Measurements from ENCODE around the gene LYZL1.
"Not testable (repeated sequence)": the region's sequence is repeated elsewhere in the genome, so short reads cannot be mapped to it uniquely, and the experiment has no call there.

Gene LYZL1

GRCh38 chr10:29263506-29263905, 25.4 kb upstream of the LYZL1 start:
- no peak for DNase-seq (ENCODE audit: low spot score)

DNA sequence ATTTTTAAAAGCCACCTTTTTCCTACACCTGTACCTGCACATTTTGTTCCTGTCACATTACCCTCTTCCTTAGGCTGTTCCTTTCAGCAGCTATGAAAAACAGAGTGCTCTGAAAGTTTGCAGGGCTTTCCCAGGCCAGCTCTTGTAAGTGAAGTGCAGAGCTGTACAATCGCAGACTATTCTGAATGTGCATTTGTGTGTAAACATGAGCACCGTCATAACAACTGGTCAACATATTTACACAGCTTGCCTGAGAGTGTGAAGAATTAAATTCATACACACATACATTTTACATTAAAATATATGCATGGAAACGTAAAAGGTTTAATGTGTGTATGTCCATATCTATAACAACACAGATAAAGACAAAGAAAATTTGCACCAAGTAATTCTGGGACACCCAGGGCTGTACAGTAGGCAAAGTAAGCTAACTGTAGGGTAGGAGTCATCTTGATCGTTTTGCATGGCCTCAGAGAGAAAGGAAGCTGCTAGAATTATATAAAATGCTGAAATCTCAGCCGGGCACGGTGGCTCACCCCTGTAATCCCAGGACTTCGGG, 23.6 kb upstream of the LYZL1 start:
- DNase-seq (ENCODE audit: low spot score), result no peak

DNA sequence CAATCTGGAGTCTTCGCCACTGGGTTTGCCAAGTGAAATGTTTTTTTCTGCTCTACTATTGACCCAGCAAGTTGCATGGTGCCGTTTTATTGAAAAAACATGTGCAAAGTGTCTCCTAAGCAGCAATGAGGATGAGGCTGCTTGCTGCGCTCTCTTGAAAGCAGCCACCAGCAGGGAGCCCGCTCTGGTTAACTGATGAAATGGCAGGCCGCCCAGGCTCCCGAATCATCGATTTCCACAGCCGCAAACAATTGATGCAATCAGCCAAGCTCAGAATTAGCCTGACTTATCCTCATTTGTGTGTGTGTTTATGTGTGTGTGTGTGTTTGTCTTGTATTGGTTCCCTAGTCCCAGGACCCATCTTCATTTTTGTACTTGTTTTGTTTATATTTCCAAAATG, 22.2 kb upstream of the LYZL1 start:
- peak; percentile 73 for DNase-seq (ENCODE audit: low spot score)

DNA sequence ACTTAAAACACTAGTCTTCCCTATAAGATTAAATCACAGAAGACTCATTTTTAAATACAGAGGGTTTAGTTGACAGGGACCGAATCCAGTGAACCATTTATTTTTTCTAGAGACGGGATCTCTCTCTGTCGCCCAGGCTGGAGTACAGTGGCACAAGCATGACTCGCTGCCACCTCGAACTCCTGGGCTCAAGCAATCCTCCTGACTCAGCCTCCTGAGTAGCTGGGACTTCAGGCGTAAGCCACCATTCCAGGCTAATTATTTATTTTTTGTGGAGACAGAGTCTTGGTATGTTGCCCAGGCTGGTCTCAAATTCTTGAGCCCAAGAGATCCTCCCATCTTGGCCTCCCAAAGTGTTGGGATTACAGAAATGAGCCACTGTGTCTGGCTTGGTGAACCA, 20.9 kb upstream of the LYZL1 start:
- no peak for DNase-seq (ENCODE audit: low spot score)

DNA sequence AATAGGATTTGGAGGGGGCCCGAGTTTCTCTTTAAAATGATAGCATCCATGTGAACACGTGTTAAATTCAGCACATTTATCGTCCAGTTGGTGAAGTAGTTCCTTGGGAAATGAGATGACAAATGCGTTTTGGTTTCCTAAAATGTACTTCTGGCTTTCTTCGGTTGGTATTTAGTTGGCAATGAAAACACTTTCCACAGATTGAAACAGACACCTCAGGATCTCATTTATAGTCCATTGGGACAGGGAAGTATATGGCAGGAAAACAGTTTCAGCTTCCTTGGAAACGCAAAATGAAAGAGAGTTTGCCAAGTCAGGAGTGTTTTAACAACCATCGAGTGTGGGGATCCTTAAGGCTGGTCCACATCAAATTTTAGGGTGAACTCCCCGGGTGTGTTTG, 19.4 kb upstream of the LYZL1 start:
- DNase-seq (ENCODE audit: low spot score), result no peak

GRCh38 chr10:29270883-29271282, 18.0 kb upstream of the LYZL1 start:
- no peak for DNase-seq (ENCODE audit: low spot score)

DNA sequence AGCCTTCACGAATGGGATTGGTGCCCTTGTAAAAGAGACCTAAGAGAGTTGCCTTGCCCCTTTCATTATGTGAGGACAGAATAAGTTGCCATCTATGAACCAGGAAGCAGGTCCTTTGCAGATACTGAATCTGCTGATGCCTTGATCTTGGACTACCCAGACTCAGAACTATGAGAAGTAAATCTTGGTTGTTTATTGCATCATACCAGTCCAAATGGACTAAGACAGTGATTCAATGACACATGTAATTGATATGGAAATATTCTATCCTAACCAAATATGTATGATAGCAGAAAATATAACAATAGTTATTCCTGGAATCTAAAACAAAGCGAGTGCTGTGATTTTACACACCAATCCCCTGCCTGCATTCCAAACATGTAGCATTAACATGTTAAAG, 17.0 kb upstream of the LYZL1 start:
- DNase-seq (ENCODE audit: low spot score), result no peak

- DNase-seq (ENCODE audit: low spot score), result no peak
These were observed 15.4 kb upstream of the LYZL1 start for GRCh38 chr10:29273478-29273877.

DNA sequence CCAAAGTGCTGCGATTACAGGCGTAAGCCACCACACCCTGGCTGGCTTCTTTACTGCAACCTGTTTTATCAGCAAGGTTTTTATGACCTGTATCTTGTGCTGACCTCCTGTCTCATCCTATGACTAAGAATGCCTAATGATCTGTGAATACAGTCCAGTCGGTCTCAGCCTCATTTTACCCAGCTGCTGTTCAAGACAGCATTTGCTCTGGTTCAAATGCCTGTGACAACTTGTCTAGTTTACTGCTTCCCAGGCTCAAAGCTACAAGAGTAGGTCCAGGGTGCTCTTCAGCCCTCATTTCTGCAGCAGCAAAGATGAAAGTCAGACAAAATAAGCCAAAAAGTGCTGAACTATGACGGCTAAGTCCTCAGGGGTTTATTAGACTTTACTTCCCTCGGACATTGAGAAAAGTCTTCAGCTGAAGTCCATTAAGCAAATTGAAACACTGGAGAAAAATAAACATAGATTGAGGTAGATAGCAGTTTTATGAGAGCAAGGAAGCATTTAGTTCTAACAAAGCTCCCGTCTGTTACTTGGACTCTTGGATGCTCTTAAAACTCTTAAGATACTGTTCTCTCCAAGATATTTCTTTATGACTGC, 12.5 kb upstream of the LYZL1 start:
- no peak for DNase-seq (ENCODE audit: low spot score)

DNA sequence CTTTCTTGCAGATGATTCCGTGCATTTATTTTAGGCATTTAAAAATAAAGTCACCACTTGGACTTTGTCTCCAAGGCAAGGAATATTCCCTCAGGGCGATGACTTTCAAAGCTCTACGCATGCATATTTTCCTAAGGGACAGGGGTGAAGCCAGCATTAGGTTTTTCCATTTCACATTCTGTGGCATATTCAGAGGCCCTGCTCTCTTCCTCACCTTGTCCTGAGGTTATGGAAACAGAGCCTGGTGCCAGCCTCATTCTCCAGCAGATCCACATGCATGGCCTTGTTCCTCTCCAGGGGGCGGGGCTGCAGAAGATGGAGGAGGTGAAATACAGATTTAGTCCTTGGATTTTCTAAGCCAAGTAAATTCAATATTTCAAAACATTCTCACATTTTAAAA, 11.6 kb upstream of the LYZL1 start:
- DNase-seq (ENCODE audit: low spot score), result no peak

DNA sequence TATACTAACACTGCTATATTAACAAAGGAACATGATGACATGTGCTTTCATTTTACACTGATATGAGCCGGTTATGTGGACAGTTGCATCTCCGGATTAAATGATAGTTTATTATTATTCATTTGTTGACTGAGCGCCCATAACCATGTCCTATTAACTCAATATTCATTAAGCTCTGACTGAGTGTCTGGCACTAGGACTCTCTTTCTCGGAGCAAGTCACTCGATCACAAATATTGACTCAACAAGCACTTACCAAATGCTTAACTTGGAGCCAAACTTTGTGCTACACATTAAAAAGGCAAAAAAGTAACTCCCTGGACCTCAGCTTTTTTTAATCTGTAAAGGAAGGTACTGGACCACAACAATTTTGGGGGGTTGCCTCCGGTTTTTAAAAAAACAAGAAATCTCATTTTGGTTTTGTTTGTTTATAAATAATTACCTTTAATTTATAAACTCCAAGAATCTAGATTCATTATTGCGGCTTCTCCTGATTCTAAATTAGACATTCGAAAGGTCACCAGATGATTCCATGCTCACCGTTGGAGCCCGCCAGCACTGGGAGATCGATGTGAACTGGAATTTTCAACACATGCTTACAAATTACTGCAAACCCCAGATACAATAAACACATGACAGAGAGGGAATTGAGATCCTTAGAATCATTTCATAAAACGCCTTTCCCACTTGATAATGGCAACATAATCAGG, 8.9 kb upstream of the LYZL1 start:
- no peak for DNase-seq (ENCODE audit: low spot score)

- no peak for DNase-seq (ENCODE audit: low spot score)
These were observed 8.4 kb upstream of the LYZL1 start for GRCh38 chr10:29280488-29280840.

GRCh38 chr10:29285624-29286051, 3.2 kb upstream of the LYZL1 start:
- no peak for DNase-seq (ENCODE audit: low spot score)

DNA sequence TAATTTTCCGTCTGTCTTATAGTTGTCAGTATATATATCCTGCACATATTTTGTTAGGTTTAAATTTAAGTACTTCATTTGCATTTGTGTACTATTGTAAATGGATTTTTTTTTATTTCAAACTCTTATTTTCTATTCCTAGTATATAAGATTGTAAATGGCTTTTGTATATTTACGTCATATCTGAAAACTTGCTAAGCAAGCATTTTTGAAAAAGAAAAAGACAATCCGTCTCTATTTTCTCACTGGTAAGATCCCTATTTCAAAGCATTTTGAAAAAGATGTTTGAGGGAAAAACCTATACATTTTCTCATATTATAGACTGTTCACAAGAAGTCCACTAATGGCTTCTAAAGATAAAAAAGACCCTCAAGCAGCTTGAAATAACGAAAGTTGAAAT, 1.2 kb upstream of the LYZL1 start:
- DNase-seq (ENCODE audit: low spot score), result no peak

GRCh38 chr10:29291561-29291960, 2.7 kb downstream of the LYZL1 start:
- DNase-seq (ENCODE audit: low spot score), result not testable (repeated sequence)

DNA sequence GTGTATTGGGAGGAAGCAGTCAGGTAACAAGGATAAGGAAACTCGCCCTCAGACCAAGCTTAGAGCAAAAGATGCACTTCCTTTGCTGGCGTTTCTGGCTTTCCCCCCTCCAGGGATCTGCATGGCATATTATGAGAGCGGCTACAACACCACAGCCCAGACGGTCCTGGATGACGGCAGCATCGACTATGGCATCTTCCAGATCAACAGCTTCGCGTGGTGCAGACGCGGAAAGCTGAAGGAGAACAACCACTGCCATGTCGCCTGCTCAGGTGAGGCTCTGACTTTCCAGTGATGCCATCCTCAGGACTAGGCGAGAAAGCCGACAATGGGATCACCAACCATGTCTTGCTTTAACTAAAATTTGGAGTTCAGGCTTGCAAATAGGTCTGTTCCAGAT, 3.5 kb downstream of the LYZL1 start:
- not testable (repeated sequence) for DNase-seq (ENCODE audit: low spot score)

- no peak for DNase-seq (ENCODE audit: low spot score)
These were observed 6.9 kb downstream of the LYZL1 start for GRCh38 chr10:29295813-29296212.

DNA sequence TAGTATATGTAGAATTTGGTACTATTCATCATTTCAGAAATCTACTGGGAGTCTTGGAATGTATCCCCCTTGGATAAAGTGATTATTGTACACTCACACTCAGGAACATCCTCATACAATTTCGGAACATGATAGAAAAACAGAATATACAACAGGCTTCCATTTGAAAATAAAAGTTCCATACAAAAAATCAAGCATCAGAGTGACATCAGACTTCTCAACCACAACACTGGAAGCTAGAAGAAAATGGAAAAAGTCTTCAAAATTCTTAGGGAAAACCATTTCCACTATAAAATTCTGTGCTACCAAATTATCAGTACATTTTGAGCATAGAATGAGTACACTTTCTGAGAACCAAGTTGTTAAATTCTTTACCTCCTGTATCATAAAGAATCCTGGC, 8.8 kb downstream of the LYZL1 start:
- DNase-seq (ENCODE audit: low spot score), result no peak

GRCh38 chr10:29301359-29301910, 12.6 kb downstream of the LYZL1 start:
- DNase-seq (ENCODE audit: low spot score), result no peak

DNA sequence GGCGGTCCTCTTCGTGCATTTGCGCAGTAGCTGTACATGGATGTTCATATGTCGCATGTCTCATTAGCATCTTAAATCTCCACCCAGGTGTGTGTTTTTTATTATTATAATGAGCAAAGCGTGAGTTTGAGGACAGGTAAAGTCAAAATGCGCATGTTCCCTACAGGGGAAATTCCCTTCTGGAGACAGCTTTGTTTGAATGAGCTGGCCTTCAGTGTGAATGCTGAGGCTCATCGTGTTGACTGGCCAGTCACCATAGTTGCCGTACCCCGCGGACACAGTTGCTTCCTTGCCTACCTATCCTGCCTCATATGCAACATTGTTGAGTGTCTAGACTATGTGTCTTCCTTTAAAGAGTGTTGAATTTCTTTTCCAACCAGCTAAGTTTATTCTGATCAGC, 13.6 kb downstream of the LYZL1 start:
- no peak for DNase-seq (ENCODE audit: low spot score)

- DNase-seq (ENCODE audit: low spot score), result peak; percentile 84
These were observed 15.6 kb downstream of the LYZL1 start for GRCh38 chr10:29304264-29304994.

DNA sequence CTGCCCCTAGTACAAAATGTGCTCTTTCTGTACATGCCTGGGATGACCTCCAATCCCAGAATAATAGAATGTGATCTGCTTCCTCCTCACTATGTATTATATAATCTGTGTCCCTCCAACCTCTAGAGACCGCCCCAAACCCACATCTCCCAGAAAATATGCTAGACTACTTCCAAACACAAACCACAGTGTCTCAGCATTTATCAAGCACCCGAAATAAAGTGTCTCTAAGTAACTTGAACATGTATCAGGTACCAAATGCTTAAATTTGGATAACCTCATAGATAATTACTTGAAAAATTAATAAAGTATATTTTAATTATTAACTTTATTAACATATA, 16.1 kb downstream of the LYZL1 start:
- DNase-seq (ENCODE audit: low spot score), result no peak

GRCh38 chr10:29306688-29307087, 17.8 kb downstream of the LYZL1 start:
- DNase-seq (ENCODE audit: low spot score), result no peak

Measured in AG20443 (cell line).